Kidney epithelial cell (primary cell): ENCODE data around the gene ZNF324. TPM values are rescaled to one million over a fixed set of nuclear protein-coding genes. Genes with fewer than 3 reads are reported as not detected.

ENCODE experiments used
- DNase-seq: peaks from one replicate; pipeline ENCODE4 v3.0.0-alpha.2; 2010; ENCODE audit warnings: low read depth
- H3K27me3 ChIP-seq: 2 replicates; pipeline ENCODE4 v1.6.0; 2011; ENCODE audit warnings: low read length; ENCODE audit not compliant: control insufficient read depth, insufficient read depth
- H3K36me3 ChIP-seq: 2 replicates; pipeline ENCODE4 v1.5.1; 2011; ENCODE audit warnings: low read length; ENCODE audit not compliant: control insufficient read depth, insufficient read depth
- H3K4me3 ChIP-seq: 2 replicates; pipeline ENCODE4 v1.5.1; 2011; ENCODE audit warnings: low read depth, mild to moderate bottlenecking, control low read depth, low read length
- total RNA-seq: library from RNA; depleted of rRNA; stranded (reverse); fragments of >200 nt; gene quantifications from 2 replicates; pipeline ENCODE4 v1.2.3, GENCODE V29; 2015
- TF ChIP-seq, protein P1 (sequence below): IDR thresholded peaks from 2 replicates; pipeline ENCODE4 v1.5.1; 2011; ENCODE audit warnings: mild to moderate bottlenecking, moderate library complexity, low read length, control low read depth, inconsistent platforms; ENCODE audit not compliant: insufficient read depth, poor library complexity, severe bottlenecking

The ZNF324 gene
- total RNA-seq, 1 donor from 2014 or later: 7.2 TPM

GRCh38 chr19:58513694-58514563 lies 47.0 kb downstream of the ZNF324 start:
- no peaks in the 10 kb centered on the region for H3K27me3 ChIP-seq
- H3K36me3 ChIP-seq: no peaks in the 10 kb centered on the region
- H3K4me3 ChIP-seq: peak overlapping the region; percentile 43
- TF ChIP-seq, protein P1, sequence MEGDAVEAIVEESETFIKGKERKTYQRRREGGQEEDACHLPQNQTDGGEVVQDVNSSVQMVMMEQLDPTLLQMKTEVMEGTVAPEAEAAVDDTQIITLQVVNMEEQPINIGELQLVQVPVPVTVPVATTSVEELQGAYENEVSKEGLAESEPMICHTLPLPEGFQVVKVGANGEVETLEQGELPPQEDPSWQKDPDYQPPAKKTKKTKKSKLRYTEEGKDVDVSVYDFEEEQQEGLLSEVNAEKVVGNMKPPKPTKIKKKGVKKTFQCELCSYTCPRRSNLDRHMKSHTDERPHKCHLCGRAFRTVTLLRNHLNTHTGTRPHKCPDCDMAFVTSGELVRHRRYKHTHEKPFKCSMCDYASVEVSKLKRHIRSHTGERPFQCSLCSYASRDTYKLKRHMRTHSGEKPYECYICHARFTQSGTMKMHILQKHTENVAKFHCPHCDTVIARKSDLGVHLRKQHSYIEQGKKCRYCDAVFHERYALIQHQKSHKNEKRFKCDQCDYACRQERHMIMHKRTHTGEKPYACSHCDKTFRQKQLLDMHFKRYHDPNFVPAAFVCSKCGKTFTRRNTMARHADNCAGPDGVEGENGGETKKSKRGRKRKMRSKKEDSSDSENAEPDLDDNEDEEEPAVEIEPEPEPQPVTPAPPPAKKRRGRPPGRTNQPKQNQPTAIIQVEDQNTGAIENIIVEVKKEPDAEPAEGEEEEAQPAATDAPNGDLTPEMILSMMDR: peak; percentile 38
- peak; percentile 41 for DNase-seq

DNA sequence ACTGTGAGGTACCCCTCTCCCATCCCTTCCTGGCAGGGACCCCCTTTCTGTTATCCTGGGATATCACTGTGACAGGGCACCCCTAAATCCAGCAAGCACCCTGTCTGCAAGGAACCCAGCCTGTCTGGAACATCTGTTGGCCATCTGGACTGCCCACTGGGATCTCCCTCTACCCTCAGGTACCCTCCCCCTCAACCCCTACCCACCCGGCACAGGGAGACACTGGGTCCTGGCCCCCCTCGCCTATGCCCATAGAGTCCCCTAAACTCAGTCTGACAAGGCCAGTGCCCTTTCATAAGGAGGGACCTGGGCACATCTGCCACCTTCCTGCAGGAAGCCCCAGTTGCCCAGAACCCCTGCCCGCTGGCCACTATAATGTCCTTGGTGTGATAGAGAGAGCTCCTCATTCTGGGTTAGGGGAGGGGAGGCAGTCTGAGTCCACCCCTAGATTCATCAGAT lies 47.7 kb downstream of the ZNF324 start:
- DNase-seq: no peak
- TF ChIP-seq, protein P1: no peak
- H3K27me3 ChIP-seq: no peaks in the 10 kb centered on the region
- no peaks in the 10 kb centered on the region for H3K36me3 ChIP-seq
- H3K4me3 ChIP-seq: peak overlapping the region; percentile 43

DNA sequence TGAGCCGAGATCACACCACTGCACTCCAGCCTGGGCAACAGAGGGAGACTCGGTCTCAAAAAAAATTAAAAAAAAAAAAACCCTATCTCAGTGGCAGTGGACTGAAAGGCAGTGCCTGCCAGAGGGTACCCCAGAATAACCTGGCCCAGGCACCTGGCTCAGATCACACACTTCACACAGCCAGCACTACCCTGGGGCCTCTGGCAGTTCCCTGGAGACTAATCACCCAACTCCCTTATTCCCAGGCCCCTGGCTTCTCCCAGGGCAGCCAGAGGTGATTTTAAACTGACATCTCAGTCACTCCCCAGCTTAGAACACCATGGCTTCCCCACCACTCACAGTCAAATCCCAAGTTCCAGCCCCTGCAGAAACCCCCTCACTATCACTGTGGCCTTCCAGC lies 48.4 kb downstream of the ZNF324 start:
- DNase-seq: no peak
- Histone ChIP-seq H3K27me3 (no peaks in the 10 kb centered on the region), H3K4me3 (no peak overlapping the region), H3K36me3 (no peaks in the 10 kb centered on the region)
- TF ChIP-seq, protein P1: no peak

DNA sequence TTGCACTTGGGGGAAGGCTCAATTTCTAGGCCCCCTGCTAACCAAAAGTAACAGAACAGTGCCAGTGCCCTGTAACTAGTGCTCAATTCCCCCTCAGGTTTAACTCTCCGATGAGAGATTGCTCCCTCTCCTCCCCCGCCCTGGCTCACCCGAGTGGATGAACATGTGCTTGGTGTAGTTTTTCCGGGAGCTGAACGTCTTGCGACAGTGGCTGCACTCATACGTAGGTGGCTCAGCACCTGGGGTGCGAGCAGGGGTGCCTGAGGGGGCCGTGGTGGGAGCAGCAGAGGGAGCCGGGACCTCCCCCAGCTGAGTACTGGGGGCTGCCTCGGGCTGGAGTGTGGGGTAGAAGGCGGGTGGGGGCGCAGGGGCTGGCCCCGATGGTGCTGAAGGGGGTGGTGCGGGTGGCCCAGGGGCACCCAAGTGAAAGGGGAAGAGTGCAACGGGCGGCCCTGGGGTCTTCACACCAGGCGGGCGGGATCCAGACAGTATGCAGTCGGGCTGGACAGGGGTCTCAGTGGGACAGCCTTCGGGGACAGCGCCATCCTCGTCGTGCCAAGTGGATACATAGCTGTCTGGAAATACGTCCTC lies 49.5 kb downstream of the ZNF324 start:
- H3K4me3 ChIP-seq: no peak overlapping the region
- no peak for DNase-seq
- TF ChIP-seq, protein P1: no peak
- H3K36me3 ChIP-seq: no peaks in the 10 kb centered on the region
- no peaks in the 10 kb centered on the region for H3K27me3 ChIP-seq

DNA sequence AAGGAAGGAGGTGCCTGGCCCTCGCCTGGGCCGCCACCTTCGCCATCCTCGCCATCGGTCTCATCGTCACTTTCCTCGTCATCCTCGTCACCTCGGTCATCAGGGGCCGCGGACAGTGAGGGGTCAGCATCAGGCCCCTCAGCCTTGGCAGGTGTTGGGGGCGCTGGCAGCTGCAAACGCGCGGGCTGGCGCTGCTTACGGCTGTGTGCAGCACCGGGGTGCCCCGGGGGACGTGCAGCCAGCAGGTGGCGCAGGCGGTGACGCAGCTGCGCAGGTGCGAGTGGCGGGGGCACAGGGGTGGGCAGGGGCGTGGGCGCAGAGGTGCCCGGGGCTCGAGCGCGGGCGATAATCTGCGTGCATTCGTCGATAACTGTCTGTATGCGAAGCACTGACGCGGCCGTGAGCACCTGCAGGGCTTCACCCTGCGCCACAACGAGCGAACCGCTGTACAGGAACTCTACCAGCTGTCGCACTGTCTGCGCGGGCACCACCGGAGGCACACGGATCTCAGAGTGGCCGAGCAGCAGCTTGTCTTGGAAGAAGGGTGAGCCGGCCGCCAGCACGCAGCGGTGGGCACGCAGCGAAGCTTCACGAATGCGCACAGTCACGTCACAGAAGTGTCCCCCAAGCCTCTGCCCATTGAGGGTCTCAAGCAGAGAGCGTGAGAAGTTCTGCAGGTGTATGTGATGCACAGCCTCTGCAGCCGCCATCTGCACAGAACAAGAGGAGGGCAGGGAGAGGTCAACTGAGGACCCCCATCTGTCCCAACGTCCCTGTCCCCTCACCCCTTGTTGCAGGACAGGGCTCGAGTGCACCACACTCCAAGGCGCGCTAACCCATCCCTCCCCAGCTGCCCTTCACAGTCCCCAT lies 50.3 kb downstream of the ZNF324 start:
- H3K27me3 ChIP-seq: no peaks in the 10 kb centered on the region
- no peak for DNase-seq
- H3K4me3 ChIP-seq: no peak overlapping the region
- no peaks in the 10 kb centered on the region for H3K36me3 ChIP-seq
- TF ChIP-seq, protein P1: no peak
